ENCODE results near the gene TEX13A. TPM values are rescaled to one million over a fixed set of nuclear protein-coding genes. Genes with fewer than 3 reads are reported as not detected.

TEX13A gene
- total RNA-seq, 4 donors from 2014 or later, result not detected

DNA sequence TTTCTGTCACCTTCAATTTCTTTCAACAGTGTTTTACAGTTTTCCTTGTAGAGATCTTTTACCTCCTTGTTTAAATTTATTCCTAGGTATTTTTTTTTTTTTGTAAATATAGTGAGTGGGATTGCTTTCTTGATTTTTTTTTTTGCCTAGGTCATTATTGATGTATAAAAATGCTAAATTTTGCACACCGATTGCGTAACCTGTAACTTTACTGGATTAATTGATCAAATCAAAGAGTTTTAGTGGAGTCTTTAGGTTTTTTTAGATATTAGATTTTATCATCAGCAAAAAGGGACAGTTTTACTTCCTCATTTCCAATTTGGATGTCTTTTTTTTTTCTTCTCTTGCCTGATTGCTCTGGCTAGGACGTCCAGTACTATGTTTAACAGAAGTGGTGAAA lies 40.9 kb downstream of the TEX13A start:
- H3K4me1 ChIP-seq, result no peaks in the 10 kb centered on the region
- no peak overlapping the region for H3K4me3 ChIP-seq
- 83 to 92% methylated on average over 3 of the region's 3 CpGs for WGBS, 2 donors
- H3K36me3 ChIP-seq, result no peaks in the 10 kb centered on the region
- H3K27ac ChIP-seq, result no peak overlapping the region
- H3K27me3 ChIP-seq, result peaks cover 0 to 8% of the 10 kb centered on the region in 2 donors
- TF ChIP-seq EP300 (IDR thresholded peaks at IDR 0.05), result no peak
- TF ChIP-seq POLR2A (IDR thresholded peaks at IDR 0.05), result no peak
- TF ChIP-seq CTCF (IDR thresholded peaks at IDR 0.05), result no peak
- DNase-seq (ENCODE audit: low spot score in 2 of 2), result no peak
- H3K9me3 ChIP-seq, result peaks cover 0 to 16% (median 6%) of the 10 kb centered on the region in 4 donors

DNA sequence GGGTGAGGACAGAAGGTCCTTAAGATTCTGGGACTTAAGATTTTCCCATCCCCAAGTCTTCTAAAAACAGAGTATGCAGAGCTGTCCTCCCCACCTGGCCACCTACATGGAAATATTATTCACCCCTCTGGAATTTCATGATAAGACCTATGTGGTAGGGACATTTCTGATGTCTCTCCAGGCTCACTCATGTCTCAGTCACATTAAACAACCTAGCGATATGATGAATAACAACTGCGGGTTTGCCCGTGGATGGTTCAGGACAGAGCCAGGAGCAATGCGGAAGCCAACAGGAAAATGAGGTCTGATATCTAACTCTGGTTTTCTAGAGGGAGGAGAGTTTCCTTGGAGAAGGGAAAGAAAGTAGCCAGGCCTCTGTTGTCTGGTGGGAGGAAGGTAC lies 47.4 kb downstream of the TEX13A start:
- DNase-seq (ENCODE audit: low spot score in 2 of 2), result no peak
- TF ChIP-seq EP300 (IDR thresholded peaks at IDR 0.05), result no peak
- no peak for TF ChIP-seq CTCF (IDR thresholded peaks at IDR 0.05)
- no peak for TF ChIP-seq POLR2A (IDR thresholded peaks at IDR 0.05)
- Histone ChIP-seq H3K4me1 (no peaks in the 10 kb centered on the region), H3K9me3 (no peaks in the 10 kb centered on the region), H3K27ac (no peak overlapping the region), H3K27me3 (peaks cover 0 to 5% of the 10 kb centered on the region in 2 donors), H3K4me3 (no peak overlapping the region), H3K36me3 (no peaks in the 10 kb centered on the region)
- 92 to 94% methylated on average over 4 of the region's 4 CpGs for WGBS, 2 donors
